HG03354 (cell line): ENCODE measurements around the gene CDH4.

Experiments used
- ATAC-seq: cut with Tn5 transposase; IDR thresholded peaks from one replicate; pipeline ENCODE4 v1.9.1; 2021; ENCODE audit warnings: mild to moderate bottlenecking; ENCODE audit not compliant: unreplicated experiment, poor library complexity, severe bottlenecking

The CDH4 gene

GRCh38 chr20:61696181-61696735 lies 444.2 kb downstream of the CDH4 start:
- ATAC-seq, result no peak

GRCh38 chr20:61697666-61698597 lies 445.9 kb downstream of the CDH4 start:
- no peak for ATAC-seq

GRCh38 chr20:61698598-61699494 lies 446.8 kb downstream of the CDH4 start:
- ATAC-seq, result no peak

GRCh38 chr20:61699495-61700374 lies 447.7 kb downstream of the CDH4 start:
- no peak for ATAC-seq

GRCh38 chr20:61700595-61701140 lies 448.6 kb downstream of the CDH4 start:
- no peak for ATAC-seq

- ATAC-seq, result no peak
Observed at GRCh38 chr20:61701401-61701800, 449.3 kb downstream of the CDH4 start.

- no peak for ATAC-seq
Observed at GRCh38 chr20:61701802-61702201, 449.7 kb downstream of the CDH4 start.

GRCh38 chr20:61702246-61702645 lies 450.2 kb downstream of the CDH4 start:
- ATAC-seq, result no peak

GRCh38 chr20:61704661-61705060 lies 452.6 kb downstream of the CDH4 start:
- ATAC-seq, result no peak

- no peak for ATAC-seq
Observed at GRCh38 chr20:61705386-61706258, 453.6 kb downstream of the CDH4 start.

GRCh38 chr20:61706259-61706961 lies 454.3 kb downstream of the CDH4 start:
- ATAC-seq, result no peak

- ATAC-seq, result no peak
Observed at GRCh38 chr20:61708891-61709290, 456.8 kb downstream of the CDH4 start.

- no peak for ATAC-seq
Observed at GRCh38 chr20:61710108-61710507, 458.0 kb downstream of the CDH4 start.

- ATAC-seq, result no peak
Observed at GRCh38 chr20:61712688-61713087, 460.6 kb downstream of the CDH4 start.

- ATAC-seq, result no peak
Observed at GRCh38 chr20:61718361-61719005, 466.4 kb downstream of the CDH4 start.

- ATAC-seq, result no peak
Observed at GRCh38 chr20:61719691-61720347, 467.8 kb downstream of the CDH4 start.

GRCh38 chr20:61720348-61720696 lies 468.3 kb downstream of the CDH4 start:
- ATAC-seq, result no peak
